HG03439 (cell line): Measurements from ENCODE around the gene DRP2.
"Not testable (repeated sequence)": the region's sequence is repeated elsewhere in the genome, so short reads cannot be mapped to it uniquely, and the experiment has no call there.

Experiments
- ATAC-seq: cut with Tn5 transposase; IDR thresholded peaks from one replicate; pipeline ENCODE4 v1.9.1; 2021; ENCODE audit warnings: mild to moderate bottlenecking, moderate library complexity; ENCODE audit not compliant: unreplicated experiment

DRP2 gene

GRCh38 chrX:101237041-101237440 is 17.5 kb downstream of the DRP2 start:
- no peak for ATAC-seq

GRCh38 chrX:101241531-101241930 is 21.9 kb downstream of the DRP2 start:
- ATAC-seq, result no peak

- no peak for ATAC-seq
Measured at GRCh38 chrX:101252634-101253033, 33.0 kb downstream of the DRP2 start.

GRCh38 chrX:101257448-101258258 is 38.1 kb downstream of the DRP2 start:
- no peak for ATAC-seq

- no peak for ATAC-seq
Measured at GRCh38 chrX:101258259-101258581, 38.6 kb downstream of the DRP2 start.

GRCh38 chrX:101260435-101260834 is 40.8 kb downstream of the DRP2 start:
- no peak for ATAC-seq

- no peak for ATAC-seq
Measured at GRCh38 chrX:101262590-101262989, 43.0 kb downstream of the DRP2 start.

GRCh38 chrX:101263766-101264165 is 44.2 kb downstream of the DRP2 start:
- ATAC-seq, result no peak

- ATAC-seq, result no peak
Measured at GRCh38 chrX:101265869-101266428, 46.4 kb downstream of the DRP2 start.

- no peak for ATAC-seq
Measured at GRCh38 chrX:101274198-101274597, 54.6 kb downstream of the DRP2 start.

GRCh38 chrX:101276238-101276637 is 56.7 kb downstream of the DRP2 start:
- no peak for ATAC-seq

GRCh38 chrX:101287402-101287801 is 67.8 kb downstream of the DRP2 start:
- ATAC-seq, result no peak

GRCh38 chrX:101290957-101291603 is 71.5 kb downstream of the DRP2 start, which contains the start of gene TAF7L:
Gene TAF7L (minus strand): TSS chrX:101291334. CDS start chrX:101287543, 3,791 bp downstream.
- no peak for ATAC-seq

- ATAC-seq, result not testable (repeated sequence)
Measured at GRCh38 chrX:101295603-101296002, 76.0 kb downstream of the DRP2 start.

- no peak for ATAC-seq
Measured at GRCh38 chrX:101303790-101304189, 84.2 kb downstream of the DRP2 start.
